MCF 10A (cell line): ENCODE measurements around the gene CRY1. TPM values are rescaled to one million over a fixed set of nuclear protein-coding genes. Genes with fewer than 3 reads are reported as not detected.

ENCODE experiments used
- BruUV-seq: library from RNA; stranded (reverse); fragments of 400-500 nt; replicated peaks from 2 replicates; lab custom pipeline; 2021; lab: Mats Ljungman, UMichigan
- CTCF ChIA-PET: fragments of 300-600 bp; sonication (Branson Sonifier 250); formaldehyde crosslinking; extraction: SDS; loops from one replicate; lab custom pipeline; 2021; ENCODE audit warnings: antibody characterized with exemption, inconsistent platforms; lab: Yijun Ruan, JAX
- POLR2A ChIA-PET: fragments of 300-600, 350-650 bp; sonication (Branson Sonifier 250); formaldehyde crosslinking; extraction: SDS; loops from one replicate; lab custom pipeline; 2020; ENCODE audit warnings: antibody characterized with exemption, inconsistent platforms; lab: Yijun Ruan, JAX
- DNase-seq: peaks from one replicate; pipeline ENCODE4 v3.0.0-alpha.2; 2018; ENCODE audit not compliant: unreplicated experiment
- H3K27ac Mint-ChIP-seq: one replicate; pipeline ENCODE4 v1.8.0; 2022; ENCODE audit warnings: mild to moderate bottlenecking, low read depth, mixed read lengths; ENCODE audit not compliant: unreplicated experiment
- H3K27me3 Mint-ChIP-seq: one replicate; pipeline ENCODE4 v1.8.0; 2022; ENCODE audit warnings: mixed read lengths; ENCODE audit not compliant: insufficient read depth, unreplicated experiment
- H3K36me3 Mint-ChIP-seq: one replicate; pipeline ENCODE4 v1.8.0; 2022; ENCODE audit warnings: mild to moderate bottlenecking, moderate library complexity, mixed read lengths; ENCODE audit not compliant: insufficient read depth, unreplicated experiment
- H3K4me1 Mint-ChIP-seq: one replicate; pipeline ENCODE4 v1.8.0; 2022; ENCODE audit warnings: mixed read lengths; ENCODE audit not compliant: insufficient read depth, unreplicated experiment
- H3K4me3 Mint-ChIP-seq: one replicate; pipeline ENCODE4 v1.8.0; 2022; ENCODE audit warnings: mild to moderate bottlenecking, moderate library complexity, mixed read lengths; ENCODE audit not compliant: unreplicated experiment
- H3K9me3 Mint-ChIP-seq: one replicate; pipeline ENCODE4 v1.8.0; 2022; ENCODE audit warnings: mixed read lengths; ENCODE audit not compliant: unreplicated experiment
- CTCF ChIP-seq: fragments of 200-600 bp; IDR thresholded peaks from one replicate; pipeline ENCODE4 v1.8.0; 2022; ENCODE audit warnings: antibody characterized with exemption, mild to moderate bottlenecking; ENCODE audit not compliant: unreplicated experiment
- intact Hi-C: fragments of 100-400 bp; cut with micrococcal nuclease; formaldehyde crosslinking; loops from 2 replicates; pipeline ENCODE4 v1.14.1; 2022
- total RNA-seq: library from RNA; stranded (reverse); gene quantifications from 2 replicates; pipeline ENCODE4 v1.2.3, GENCODE V29; 2022

The CRY1 gene
- total RNA-seq, 1 experiment from 2014 or later: 11.6 TPM

- peaks cover 19% of the 10 kb centered on the region for H3K9me3 Mint-ChIP-seq
- peaks cover 14% of the 10 kb centered on the region for H3K4me1 Mint-ChIP-seq
- H3K27ac Mint-ChIP-seq: no peak overlapping the region
- H3K27me3 Mint-ChIP-seq: no peaks in the 10 kb centered on the region
- POLR2A ChIA-PET: no interaction called here
- no peak for TF ChIP-seq CTCF
- DNase-seq: no peak
- BruUV-seq: no TSS peak
- no peak overlapping the region for H3K4me3 Mint-ChIP-seq
- intact Hi-C loops: no loop called here
- CTCF ChIA-PET: interaction anchor here (0.7 kb wide), 1 partner anchor 163 kb away, joined by 3 read pairs; no protein-coding TSS in a partner anchor
- H3K36me3 Mint-ChIP-seq: no peaks in the 10 kb centered on the region
Measured at GRCh38 chr12:107053709-107054108, 39.6 kb downstream of the CRY1 start.

GRCh38 chr12:107045186-107045585 lies 48.2 kb downstream of the CRY1 start:
- Mint-ChIP-seq H3K4me3 (no peak overlapping the region), H3K4me1 (no peaks in the 10 kb centered on the region), H3K27ac (no peak overlapping the region), H3K27me3 (no peaks in the 10 kb centered on the region), H3K9me3 (peaks cover 12% of the 10 kb centered on the region), H3K36me3 (peaks cover 6% of the 10 kb centered on the region)
- no peak for DNase-seq
- POLR2A ChIA-PET: no interaction called here
- CTCF ChIA-PET: interaction anchor here (0.6 to 0.7 kb wide), 2 partner anchors 49 to 1752 kb away, joined by 3 to 4 read pairs; no protein-coding TSS in a partner anchor
- no TSS peak for BruUV-seq
- no peak for TF ChIP-seq CTCF
- intact Hi-C loops: no loop called here

GRCh38 chr12:107042801-107043200 lies 50.5 kb downstream of the CRY1 start:
- BruUV-seq: no TSS peak
- no peaks in the 10 kb centered on the region for H3K9me3 Mint-ChIP-seq
- no peak overlapping the region for H3K4me3 Mint-ChIP-seq
- ChIA-PET POLR2A (interaction anchor here (0.6 to 1.0 kb wide), 2 partner anchors 10 to 30 kb away, joined by 3 read pairs; no protein-coding TSS in a partner anchor), CTCF (no interaction called here)
- no peak for TF ChIP-seq CTCF
- no peaks in the 10 kb centered on the region for H3K27me3 Mint-ChIP-seq
- H3K27ac Mint-ChIP-seq: no peak overlapping the region
- H3K4me1 Mint-ChIP-seq: no peaks in the 10 kb centered on the region
- H3K36me3 Mint-ChIP-seq: peaks cover 6% of the 10 kb centered on the region
- DNase-seq: no peak
- intact Hi-C loops: no loop called here

- H3K27me3 Mint-ChIP-seq: no peaks in the 10 kb centered on the region
- no peaks in the 10 kb centered on the region for H3K36me3 Mint-ChIP-seq
- intact Hi-C loops: no loop called here
- CTCF ChIA-PET: no interaction called here
- H3K9me3 Mint-ChIP-seq: peaks cover 11% of the 10 kb centered on the region
- POLR2A ChIA-PET: no interaction called here
- H3K4me1 Mint-ChIP-seq: peaks cover 5% of the 10 kb centered on the region
- H3K27ac Mint-ChIP-seq: no peak overlapping the region
- no peak for TF ChIP-seq CTCF
- no peak for DNase-seq
- H3K4me3 Mint-ChIP-seq: no peak overlapping the region
- no TSS peak for BruUV-seq
Measured at GRCh38 chr12:107035733-107036132, 57.6 kb downstream of the CRY1 start.
